GM15510 (cell line): ENCODE measurements around the gene TMEM174.

Source experiments
- POLR2A ChIP-seq: IDR thresholded peaks from 3 replicates; pipeline ENCODE4 v1.6.1; 2011; ENCODE audit warnings: borderline replicate concordance; ENCODE audit not compliant: insufficient read length; ENCODE audit errors: extremely low read depth

Gene TMEM174

DNA sequence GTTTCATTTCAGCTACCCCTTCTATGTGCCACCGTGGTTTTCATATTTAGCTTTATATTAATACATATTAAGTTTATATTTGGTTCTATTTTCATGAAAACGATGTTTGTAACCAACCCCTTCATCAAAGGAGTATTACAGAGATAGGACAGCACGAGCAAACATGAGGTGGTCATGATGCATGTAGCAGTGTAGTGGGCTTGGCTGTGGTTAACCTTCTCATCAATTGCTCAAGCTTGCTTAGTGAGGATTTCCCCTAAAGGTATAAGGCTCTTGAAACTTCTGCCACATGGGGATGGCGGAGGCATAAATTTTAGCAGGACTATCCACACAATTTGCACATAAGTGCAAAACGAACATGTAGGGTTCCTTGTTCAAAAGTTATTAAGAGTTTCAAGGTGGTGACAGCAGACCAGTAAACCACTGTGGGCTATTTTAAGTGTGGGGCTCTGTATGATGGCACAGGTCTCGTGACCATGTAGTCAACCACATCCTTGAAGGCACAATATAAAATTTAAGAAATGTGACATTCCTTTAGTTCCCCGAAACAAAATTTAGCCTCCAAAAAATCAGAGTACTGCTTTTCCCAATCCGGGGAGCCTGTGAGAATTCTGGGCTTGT lies 24.8 kb downstream of the TMEM174 start:
- no peak for TF ChIP-seq POLR2A

GRCh38 chr5:73198833-73199592 lies 26.0 kb downstream of the TMEM174 start:
- no peak for TF ChIP-seq POLR2A

DNA sequence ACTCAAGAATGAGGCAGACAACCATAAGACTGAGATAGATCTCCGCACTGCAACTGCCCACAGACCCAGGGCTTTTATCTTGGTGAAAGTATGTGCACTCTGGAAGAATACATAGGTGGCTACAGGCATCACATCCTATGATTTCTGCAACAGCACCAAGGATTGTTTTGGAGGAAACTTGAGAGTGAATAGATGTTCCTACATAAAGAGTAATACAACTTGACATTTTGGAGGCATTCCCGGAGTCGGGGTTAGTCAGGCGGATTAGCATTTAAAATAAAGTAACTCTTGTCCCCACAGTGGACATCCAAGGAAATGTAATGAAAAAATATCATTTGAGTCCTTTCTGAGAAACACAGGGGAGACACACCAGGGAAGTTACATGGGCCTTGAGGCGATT lies 26.7 kb downstream of the TMEM174 start:
- TF ChIP-seq POLR2A: no peak

DNA sequence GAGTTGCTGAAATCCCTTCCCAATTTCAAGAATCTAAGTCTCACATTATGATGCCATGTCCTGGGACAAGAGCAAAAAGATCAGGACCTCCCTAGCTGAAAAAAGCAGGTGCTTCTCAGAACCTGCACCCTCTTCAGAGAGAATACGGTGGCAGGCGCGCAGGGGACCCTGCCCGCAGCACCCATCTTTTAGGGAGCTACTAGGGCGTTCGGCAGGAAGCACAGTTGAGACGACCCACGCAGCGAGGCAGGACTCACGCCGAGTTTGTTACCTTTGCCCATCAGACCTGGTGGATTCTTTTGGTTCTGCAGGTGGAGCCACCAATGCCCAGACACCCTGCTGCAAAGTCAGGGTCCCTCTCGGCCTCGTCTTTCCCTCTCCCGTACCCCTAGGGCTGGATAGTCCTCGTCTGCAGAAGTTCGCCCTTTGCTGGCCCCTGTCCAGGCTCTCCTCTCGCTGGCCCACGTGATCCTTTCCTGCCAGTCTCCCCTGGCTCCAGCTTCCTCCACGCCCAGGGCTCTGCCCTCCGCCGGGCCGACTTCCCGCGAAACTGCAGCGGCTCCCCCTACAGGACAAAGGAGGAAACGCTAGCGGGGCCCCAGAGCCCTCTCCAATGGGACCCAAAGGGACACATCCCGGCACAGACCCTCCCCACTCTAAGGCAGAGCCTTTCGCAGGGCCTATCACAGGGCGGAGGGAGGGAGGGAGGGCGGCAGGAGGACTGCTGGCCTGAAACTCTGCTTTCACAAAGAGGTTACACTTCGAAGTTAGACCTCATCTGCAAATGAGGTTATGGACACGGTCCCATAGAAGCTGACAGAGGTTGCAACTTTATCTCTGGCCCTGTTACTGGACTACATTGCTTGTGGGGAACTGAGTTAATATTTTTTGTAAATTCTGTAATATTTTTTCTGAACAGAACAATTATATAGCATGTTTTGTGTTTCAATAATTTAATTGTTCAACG lies 28.8 kb downstream of the TMEM174 start:
- TF ChIP-seq POLR2A: no peak

DNA sequence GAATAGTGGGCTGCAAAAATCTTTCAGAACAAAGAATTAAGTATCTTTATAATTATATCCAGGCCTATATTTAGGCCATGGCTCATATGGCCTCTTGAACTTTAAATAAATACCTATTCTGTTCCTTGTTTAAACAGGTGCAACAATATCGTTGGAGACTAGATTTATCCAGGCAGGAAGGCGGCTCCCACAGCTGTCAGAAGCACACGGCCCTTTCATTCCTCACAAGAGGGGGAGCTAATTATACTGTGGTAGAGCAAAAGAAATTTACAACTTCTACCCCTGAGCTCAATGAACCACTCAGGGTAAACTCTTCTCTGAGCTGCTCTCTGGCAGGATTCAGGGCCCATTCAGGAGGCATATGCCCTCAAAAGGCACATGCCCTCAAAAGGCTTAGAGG lies 31.3 kb downstream of the TMEM174 start:
- no peak for TF ChIP-seq POLR2A

DNA sequence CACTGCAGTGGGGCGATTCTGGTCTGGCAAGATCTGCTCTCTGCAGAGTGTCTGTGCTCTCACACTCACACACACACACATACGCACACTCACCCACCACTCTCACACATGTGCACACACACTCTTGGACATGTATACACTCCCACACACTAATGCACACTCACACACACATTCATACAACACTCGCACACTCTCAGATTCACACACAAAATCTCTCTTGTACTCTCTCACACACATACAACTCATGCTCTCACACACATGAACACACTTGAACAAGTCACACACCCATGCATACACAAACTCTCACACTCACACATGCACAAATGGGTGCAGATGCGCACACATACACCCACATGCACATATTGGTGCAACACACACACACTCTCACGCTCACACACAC lies 31.7 kb downstream of the TMEM174 start:
- TF ChIP-seq POLR2A: no peak

DNA sequence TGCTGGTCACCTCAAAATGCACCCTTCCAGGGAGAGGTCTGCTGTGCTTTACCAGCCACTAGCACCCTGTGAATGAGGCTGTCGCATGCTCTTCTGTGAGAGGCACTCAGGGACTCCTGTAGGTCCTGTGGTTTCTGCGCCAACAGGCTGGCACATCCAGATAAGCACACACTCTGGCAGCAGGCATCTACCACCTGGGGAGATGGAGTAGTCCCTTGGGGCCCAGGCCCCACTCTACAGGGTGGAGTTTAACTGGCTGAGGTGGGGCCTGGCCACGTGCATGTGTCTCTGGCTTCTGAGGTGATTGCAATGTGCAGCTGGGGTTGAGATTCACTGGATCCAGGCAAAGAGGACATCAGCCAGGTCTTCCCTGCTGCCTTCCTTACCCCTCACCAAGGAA lies 32.3 kb downstream of the TMEM174 start:
- TF ChIP-seq POLR2A: no peak

DNA sequence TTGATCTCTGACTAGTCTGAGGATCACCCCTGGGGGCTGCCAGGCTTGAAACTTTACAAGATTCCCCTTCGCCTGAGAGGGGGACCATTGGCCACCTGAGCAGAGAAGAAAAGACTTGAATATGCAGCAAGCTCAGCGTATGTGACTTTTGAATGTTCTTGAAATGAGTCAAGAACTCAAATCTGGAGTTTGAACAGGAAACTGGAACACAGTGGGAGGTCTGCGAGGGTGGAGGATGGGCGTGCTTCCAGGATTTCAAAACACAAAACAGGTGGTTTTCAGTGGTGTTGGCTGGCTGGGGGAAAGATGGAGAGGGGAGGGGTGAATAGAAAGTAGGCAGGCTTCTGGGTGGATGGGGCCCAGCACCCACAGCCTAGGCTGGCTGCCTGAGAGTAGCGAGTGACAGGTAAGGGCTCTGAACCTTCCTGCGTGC lies 40.6 kb downstream of the TMEM174 start:
- TF ChIP-seq POLR2A: no peak

DNA sequence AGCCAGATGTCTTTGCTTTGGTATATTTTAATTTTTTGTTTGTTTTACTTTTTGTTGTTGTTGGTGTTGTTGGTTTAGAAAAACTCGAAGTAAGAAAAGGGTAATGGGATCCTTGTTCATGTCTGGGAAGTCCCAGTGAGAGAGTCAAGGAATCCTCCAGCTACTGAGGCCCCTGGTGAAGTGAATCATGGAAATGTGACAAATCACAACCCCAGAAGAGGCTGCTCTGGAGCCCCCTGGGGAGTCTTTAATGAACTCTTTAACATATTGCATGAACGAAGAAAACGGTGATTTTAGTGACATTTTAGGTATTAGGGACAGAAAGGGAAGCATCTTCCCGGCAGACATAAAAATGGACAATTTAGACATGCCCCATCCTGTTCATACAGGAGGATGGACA lies 41.3 kb downstream of the TMEM174 start:
- no peak for TF ChIP-seq POLR2A

- no peak for TF ChIP-seq POLR2A
These were observed 42.0 kb downstream of the TMEM174 start for GRCh38 chr5:73214996-73215395.

DNA sequence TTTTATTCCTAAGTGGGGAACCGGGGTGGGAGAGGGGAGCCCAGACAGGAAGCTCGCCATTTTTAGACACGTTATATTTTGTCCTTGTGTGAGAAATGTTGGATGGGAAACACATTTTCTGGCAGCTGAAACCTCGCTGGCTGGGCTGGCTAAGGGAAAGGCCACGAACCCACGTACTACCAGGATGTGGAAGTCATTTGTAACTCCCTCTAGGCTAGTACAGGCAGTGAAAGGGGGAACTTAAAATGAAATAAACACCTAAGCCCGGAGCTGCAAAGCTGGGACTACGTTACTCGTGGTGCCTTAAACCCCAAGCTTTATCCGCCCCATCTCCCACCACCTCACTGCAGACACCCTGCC lies 42.5 kb downstream of the TMEM174 start:
- TF ChIP-seq POLR2A: no peak

DNA sequence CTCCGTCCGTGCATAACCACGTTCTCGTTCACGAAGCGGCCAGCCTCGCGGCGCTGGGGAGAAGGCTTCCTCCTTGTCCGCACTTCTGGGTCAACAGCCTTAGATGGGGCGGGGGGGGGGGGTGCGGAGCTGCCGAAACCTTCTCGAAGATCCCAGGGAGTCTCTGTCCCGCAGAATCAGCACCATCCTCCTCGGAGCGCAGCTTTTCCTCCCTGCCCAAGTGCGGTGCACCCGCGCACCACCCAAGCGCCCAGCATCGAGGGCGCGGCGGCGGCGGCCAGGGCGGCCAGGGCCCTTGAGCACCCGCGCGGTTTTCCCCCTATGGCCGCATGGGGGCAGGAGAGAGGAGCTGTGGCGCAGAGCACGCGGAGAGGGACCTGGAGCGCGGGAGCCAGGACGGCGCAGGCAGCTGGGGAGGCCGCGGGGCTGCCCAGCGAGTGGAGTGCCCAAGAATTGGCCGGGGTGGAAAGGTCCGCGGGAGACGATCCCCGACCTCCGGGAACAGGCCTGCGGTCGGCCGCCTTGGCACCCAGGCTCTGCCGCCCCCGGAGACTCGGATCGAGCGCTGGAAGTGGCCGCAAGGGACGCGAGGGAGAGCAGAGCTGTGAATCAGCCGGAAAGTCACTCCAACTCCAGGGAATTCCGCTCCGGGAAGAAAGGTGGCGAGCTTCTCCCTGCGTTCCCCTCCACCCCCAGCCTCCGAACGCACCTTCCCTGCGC lies 43.1 kb downstream of the TMEM174 start:
- no peak for TF ChIP-seq POLR2A

DNA sequence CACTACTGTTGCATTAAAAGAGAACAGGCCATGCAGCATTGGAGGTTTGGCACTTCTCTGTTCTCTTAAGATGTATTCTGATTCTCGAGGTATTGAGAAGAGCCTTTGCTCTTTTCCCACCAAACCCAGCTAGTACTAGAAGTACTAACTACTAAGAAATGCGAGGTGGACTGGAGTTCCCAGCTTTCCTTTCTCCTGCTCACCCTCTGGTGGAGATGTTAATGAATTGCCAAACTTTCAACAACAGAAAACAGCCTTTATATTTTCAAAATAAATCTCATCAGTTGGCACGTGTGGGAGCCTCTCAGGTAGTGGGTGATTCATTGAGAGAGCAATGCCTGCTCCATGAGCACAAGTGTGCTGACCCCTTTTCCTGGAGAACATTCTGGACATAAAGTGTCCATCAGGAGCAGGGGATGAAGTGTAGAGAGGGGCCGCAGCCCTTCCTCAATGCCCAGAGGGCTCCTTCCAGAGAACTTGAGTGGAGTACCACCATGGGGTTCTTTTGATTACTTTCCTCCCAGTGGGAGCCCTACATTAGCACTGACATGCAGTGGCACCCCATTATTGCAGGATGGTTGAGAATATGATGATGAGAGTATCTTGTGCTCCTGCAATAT lies 45.7 kb downstream of the TMEM174 start:
- no peak for TF ChIP-seq POLR2A

GRCh38 chr5:73221161-73221560 lies 48.2 kb downstream of the TMEM174 start:
- no peak for TF ChIP-seq POLR2A
